Stimulated activated CD8-positive, alpha-beta memory T cell treated with anti-CD3 and anti-CD28 coated beads, Interleukin-4, amount 100 ng/mL, for 24 hours (primary cell): Measurements from ENCODE around the gene RGL1.
"Not testable (repeated sequence)": the region's sequence is repeated elsewhere in the genome, so short reads cannot be mapped to it uniquely, and the experiment has no call there.

ENCODE experiments used
- DNase-seq: peaks from one replicate; pipeline ENCODE4 v3.0.0-alpha.2; 2020; ENCODE audit warnings: low read depth

RGL1 gene

GRCh38 chr1:183804916-183805841 lies at the start of gene RGL1:
Gene RGL1, plus strand, starts transcription at chr1:183805120. Its CDS starts 178 bp downstream, at chr1:183805298.
- no peak for DNase-seq

GRCh38 chr1:183756326-183756725 lies 48.6 kb upstream of the RGL1 start:
- DNase-seq, result no peak

- no peak for DNase-seq
These were observed 47.9 kb upstream of the RGL1 start for GRCh38 chr1:183757061-183757460.

GRCh38 chr1:183758913-183759312 lies 46.0 kb upstream of the RGL1 start:
- DNase-seq, result no peak

- DNase-seq, result no peak
These were observed 44.3 kb upstream of the RGL1 start for GRCh38 chr1:183760661-183761060.

- DNase-seq, result no peak
These were observed 43.0 kb upstream of the RGL1 start for GRCh38 chr1:183761871-183762270.

GRCh38 chr1:183762856-183763255 lies 42.1 kb upstream of the RGL1 start:
- DNase-seq, result not testable (repeated sequence)

- DNase-seq, result no peak
These were observed 39.9 kb upstream of the RGL1 start for GRCh38 chr1:183764981-183765380.

- no peak for DNase-seq
These were observed 34.7 kb upstream of the RGL1 start for GRCh38 chr1:183769956-183770815.

- DNase-seq, result no peak
These were observed 34.1 kb upstream of the RGL1 start for GRCh38 chr1:183770816-183771128.

- DNase-seq, result no peak
These were observed 31.2 kb upstream of the RGL1 start for GRCh38 chr1:183773482-183774274.

GRCh38 chr1:183774938-183775337 lies 30.0 kb upstream of the RGL1 start:
- DNase-seq, result no peak

GRCh38 chr1:183776731-183777130 lies 28.2 kb upstream of the RGL1 start:
- no peak for DNase-seq

GRCh38 chr1:183777328-183777727 lies 27.6 kb upstream of the RGL1 start:
- no peak for DNase-seq

GRCh38 chr1:183778045-183778444 lies 26.9 kb upstream of the RGL1 start:
- no peak for DNase-seq

GRCh38 chr1:183778568-183779433 lies 26.1 kb upstream of the RGL1 start:
- DNase-seq, result no peak

GRCh38 chr1:183780159-183780558 lies 24.8 kb upstream of the RGL1 start:
- no peak for DNase-seq

- DNase-seq, result no peak
These were observed 24.2 kb upstream of the RGL1 start for GRCh38 chr1:183780757-183781156.

GRCh38 chr1:183783342-183783741 lies 21.6 kb upstream of the RGL1 start:
- no peak for DNase-seq

- DNase-seq, result no peak
These were observed 20.9 kb upstream of the RGL1 start for GRCh38 chr1:183783767-183784637.
